DMS153 treated with DMSO at 0.1 percent for 48 hours (cell line): Measurements from ENCODE around the gene MRPS7.
A peak's percentile ranks its signal among the peaks of the same experiment; 100 is the strongest.
"Not testable (repeated sequence)": the region's sequence is repeated elsewhere in the genome, so short reads cannot be mapped to it uniquely, and the experiment has no call there.

Experiments used
- DNase-seq: peaks from one replicate; lab custom pipeline; 2025; ENCODE audit not compliant: unreplicated experiment; lab: John Stamatoyannopoulos, UW

MRPS7 gene

GRCh38 chr17:75242461-75243042 is 19.1 kb upstream of the MRPS7 start:
- no peak for DNase-seq

- DNase-seq: no peak
These were observed 17.4 kb upstream of the MRPS7 start for GRCh38 chr17:75244133-75244866.

DNA sequence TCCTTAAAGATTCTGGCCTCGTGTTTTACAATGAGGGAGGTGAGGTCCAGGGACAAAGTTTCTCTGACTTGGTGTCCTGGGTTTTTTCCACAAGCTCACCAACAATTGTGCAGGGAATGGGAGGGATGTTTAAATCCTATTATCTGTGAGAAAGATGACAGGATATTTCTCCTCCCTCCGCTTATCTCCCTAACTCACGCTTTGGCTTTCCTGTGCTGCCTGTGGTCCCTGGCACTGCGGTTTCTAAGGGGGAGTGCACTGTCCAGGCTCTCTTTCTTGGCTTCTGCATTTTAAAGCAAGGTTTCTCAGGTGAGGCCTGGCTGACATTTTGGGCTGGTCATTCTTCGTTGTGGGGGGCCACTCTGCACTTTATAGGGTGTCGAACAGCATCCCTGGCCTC is 16.7 kb upstream of the MRPS7 start:
- no peak for DNase-seq

GRCh38 chr17:75246404-75246803 is 15.3 kb upstream of the MRPS7 start:
- DNase-seq: no peak

- no peak for DNase-seq
These were observed 12.1 kb upstream of the MRPS7 start for GRCh38 chr17:75249564-75249963.

GRCh38 chr17:75250009-75250471 is 11.6 kb upstream of the MRPS7 start:
- DNase-seq: no peak

GRCh38 chr17:75252039-75252816 is 9.5 kb upstream of the MRPS7 start:
- DNase-seq: no peak

GRCh38 chr17:75255954-75256698 is 5.6 kb upstream of the MRPS7 start:
- not testable (repeated sequence) for DNase-seq

DNA sequence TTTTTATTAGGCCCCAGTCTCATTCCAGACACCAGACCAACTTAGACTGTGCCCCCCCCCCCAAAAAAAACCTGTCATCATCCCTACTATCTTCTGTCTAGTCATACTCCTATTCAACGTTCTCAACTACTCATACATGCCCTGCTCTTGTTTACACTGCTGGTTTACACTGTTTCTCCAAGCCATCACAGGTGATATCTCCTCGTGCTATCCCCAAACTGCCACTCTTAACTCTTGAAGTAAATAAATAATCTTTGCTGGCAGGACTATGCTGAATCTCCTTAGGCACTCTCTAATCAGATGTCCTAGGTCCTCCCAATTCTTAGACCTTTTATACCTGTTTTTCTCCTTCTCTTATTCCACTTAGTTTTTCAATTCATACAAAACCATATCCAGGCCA is 4.5 kb upstream of the MRPS7 start:
- DNase-seq: not testable (repeated sequence)

DNA sequence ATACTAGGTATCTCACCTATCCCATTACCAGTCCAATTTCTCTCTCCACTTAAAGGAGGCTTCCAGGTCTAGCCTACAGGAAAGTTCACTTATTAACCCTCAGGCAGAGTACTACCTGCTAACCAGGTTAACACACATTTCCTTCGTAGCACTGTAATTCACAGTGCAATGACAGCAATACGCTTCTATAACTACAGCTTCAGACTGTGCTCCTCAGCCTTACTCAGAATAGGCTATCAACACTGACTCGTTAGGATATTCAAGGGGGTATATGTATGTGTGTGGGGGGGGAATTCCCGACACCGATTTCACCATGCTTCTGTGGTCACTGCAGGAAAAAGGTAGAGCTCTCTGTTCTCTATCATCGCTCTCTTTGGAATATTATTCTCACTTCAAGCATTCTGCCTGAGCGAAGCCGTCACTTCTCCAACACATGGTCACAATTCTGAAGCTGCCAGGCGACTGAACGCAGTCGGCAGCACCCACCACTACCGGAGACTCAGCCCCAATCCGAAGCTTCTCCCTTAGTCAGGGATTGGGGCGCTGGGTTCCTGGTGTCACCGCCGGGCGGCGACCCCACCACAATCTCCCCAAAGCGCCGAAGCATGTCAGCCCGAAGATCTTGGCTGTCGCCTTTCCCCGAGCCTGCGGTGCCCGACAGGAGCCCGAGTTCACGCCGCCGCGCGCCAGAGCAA is 891 bp upstream of the MRPS7 start:
- DNase-seq: no peak

DNA sequence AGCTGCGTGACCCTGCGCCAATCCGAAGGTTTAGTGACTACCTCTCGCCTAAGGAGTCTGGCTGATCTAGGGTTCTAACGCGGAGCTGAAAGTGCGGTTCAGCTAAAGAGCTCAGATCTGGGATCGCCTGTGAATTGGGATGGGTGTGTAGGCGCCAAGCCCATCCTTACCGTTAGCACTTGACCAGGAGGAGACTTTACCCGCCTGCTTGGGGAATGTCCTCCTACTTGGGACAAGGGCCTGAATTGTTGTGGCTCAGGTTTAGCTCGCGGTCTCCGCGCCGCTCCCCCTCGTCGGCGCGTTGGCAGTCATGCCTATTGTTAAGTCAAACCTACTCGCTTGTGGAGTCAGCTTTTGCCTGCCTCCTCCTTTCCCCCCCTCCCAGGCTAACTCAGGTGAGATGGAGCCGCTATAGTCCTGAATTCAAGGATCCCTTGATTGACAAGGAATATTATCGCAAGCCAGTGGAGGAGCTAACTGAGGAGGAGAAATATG is 480 bp downstream of the MRPS7 start:
- DNase-seq: no peak

- DNase-seq: no peak
These were observed 1.4 kb downstream of the MRPS7 start for GRCh38 chr17:75263055-75263454.

DNA sequence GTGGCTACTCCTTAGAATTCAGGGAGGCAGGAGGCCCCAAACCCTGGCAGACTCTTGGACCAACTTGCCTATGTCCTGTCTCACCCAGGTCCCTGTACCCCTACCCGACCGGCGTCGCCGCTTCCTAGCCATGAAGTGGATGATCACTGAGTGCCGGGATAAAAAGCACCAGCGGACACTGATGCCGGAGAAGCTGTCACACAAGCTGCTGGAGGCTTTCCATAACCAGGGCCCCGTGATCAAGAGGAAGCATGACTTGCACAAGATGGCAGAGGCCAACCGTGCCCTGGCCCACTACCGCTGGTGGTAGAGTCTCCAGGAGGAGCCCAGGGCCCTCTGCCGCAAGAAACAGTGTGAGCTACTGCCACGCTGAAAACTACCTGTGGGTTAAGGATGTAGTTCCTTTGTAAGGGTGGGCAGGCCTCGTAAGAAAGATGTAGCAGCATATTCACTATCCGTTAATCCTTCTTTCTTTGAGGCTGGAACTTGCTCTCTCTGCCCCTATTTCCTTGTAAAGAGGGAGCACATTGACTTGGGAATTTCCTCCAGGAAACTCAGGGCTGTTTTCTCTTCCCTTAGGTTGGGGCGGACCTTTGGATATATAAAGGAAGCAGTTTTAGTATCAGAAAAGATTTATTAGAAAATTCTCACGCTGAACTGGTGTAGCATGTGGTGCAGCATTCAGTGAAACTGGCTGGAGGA is 4.1 kb downstream of the MRPS7 start:
- DNase-seq: no peak

GRCh38 chr17:75266316-75267152 is 4.9 kb downstream of the MRPS7 start:
- DNase-seq: no peak

GRCh38 chr17:75267153-75267410 is 5.4 kb downstream of the MRPS7 start:
- no peak for DNase-seq

DNA sequence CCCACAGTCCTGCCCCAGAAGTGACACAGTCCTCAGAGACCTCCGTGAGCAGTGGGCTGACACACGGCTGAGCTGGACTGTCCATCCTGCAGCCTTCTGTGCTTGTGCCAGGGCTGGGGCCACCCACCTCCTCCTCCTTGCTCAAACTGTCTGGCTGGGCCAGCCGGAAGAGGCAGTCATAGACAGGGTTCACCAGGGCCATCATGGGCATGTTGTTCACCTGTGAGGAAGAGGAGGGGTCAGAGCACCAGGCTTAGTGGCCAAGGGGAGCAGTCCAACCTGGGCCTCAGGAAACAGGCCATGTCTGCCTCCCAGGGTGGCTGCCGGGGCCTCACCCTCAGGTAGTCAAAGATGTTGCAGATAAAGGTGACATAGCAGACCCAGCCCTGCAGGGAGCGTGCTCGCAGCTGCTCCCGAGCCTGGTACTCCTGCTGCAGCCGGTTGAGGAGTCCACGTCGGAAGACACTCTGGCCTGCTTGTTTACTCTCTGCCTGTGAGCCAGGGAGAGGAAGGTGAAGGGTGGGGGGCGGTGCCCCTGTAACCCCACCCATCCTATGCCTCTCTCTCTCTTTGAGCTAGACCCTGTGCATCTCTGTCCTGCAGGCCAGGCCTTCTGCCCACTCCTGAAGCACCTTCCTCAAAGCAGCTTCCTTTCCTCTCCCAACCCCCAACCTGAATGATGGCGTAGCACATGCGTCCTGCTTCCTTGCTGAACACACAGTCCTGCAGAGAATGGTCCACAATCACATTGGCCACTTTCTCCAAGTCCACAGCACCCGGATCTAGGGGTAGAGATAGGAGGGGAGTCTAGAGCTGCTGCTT is 5.9 kb downstream of the MRPS7 start:
- peak; percentile 20 for DNase-seq

GRCh38 chr17:75269844-75270217 is 8.2 kb downstream of the MRPS7 start:
- DNase-seq: no peak

DNA sequence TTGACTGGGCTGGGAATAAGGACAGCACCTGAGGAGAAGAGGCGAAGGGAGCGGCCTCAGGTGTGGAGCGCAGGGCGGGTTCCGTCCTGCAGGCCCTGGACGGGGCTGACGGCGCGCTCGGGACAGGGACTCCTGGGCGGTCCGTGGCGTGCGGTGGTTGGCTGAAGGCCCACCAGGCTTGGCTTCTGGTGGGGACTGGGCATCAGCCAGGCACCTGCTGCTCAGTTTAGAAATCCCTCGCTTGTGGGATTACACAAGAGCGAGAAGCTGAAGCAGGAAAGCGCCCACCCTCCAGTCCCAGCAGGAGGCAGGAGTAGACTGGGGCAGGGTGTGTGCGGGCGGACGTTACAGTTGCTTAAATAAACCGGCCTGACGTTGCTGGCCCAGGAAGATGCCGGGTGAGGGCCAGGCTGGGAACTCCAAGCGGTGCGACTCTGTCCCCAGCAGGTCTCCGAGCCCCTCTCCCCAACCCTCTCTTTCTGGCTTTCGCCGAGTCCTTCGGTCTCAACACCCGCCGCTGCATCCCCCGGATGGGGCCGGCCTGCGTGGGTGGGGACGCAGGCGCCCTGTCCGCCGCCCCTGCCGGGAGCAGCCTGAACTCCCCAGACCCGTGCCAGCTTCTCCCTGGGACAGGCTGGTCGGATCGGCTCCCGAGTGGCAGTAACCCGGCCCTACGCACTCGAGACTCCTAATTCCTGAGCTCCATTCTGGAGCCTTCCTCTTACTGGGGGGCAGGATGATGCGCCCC is 8.7 kb downstream of the MRPS7 start:
- peak; percentile 61 for DNase-seq
